Measurements from ENCODE around the gene COA8. TPM values are rescaled to one million over a fixed set of nuclear protein-coding genes. Genes with fewer than 3 reads are reported as not detected.

Gene COA8
- total RNA-seq, 4 donors from 2014 or later: 1.5 to 17.1 (median 15.2) TPM; not detected in 1

DNA sequence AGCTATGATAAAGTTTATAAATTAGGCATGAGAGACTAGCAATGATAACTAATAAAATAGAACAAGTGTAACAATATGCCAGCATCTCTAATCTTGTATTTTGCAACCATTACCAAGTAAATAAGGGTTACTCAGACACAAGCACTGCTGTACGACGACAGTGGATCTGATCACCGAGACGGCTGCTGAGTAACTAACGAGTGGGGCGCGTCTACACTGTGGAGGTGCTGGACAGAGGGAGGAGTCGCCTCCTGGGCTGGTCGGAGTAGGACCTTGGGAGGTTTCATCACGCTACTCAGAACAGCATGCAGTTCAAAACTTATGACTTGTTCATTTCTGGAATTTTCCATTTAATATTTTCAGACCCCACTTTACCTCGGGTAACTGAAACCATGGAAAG lies 18.4 kb downstream of the COA8 start:
- in situ Hi-C loops (cut with MboI; ENCODE audit: low pct_ligation_motif_present in 1 of 4, low pct_unique_long_range_greater_than_20kb in 1 of 4, low sequenced_read_pairs in 3 of 4) (loop anchor here in 1 of 4 donors (25.0 kb wide), 1 partner anchor 331 kb away; a partner anchor contains a TSS), intact Hi-C loops (cut with DNase I; ENCODE audit: low total_unique reads) (no loop called here)
- Histone ChIP-seq H3K9me3 (no peaks in the 10 kb centered on the region), H3K27me3 (no peaks in the 10 kb centered on the region), H3K4me3 (no peak overlapping the region), H3K36me3 (no peaks in the 10 kb centered on the region), H3K27ac (no peak overlapping the region), H3K4me1 (peaks cover 9 to 24% (median 19%) of the 10 kb centered on the region in 4 donors)
- TF ChIP-seq POLR2AphosphoS5 (IDR thresholded peaks at IDR 0.05) (no peak), POLR2A (IDR thresholded peaks at IDR 0.05) (no peak), EP300 (IDR thresholded peaks at IDR 0.05; ENCODE audit: low read depth) (no peak)
- TF ChIP-seq, protein P1, sequence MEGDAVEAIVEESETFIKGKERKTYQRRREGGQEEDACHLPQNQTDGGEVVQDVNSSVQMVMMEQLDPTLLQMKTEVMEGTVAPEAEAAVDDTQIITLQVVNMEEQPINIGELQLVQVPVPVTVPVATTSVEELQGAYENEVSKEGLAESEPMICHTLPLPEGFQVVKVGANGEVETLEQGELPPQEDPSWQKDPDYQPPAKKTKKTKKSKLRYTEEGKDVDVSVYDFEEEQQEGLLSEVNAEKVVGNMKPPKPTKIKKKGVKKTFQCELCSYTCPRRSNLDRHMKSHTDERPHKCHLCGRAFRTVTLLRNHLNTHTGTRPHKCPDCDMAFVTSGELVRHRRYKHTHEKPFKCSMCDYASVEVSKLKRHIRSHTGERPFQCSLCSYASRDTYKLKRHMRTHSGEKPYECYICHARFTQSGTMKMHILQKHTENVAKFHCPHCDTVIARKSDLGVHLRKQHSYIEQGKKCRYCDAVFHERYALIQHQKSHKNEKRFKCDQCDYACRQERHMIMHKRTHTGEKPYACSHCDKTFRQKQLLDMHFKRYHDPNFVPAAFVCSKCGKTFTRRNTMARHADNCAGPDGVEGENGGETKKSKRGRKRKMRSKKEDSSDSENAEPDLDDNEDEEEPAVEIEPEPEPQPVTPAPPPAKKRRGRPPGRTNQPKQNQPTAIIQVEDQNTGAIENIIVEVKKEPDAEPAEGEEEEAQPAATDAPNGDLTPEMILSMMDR (IDR thresholded peaks at IDR 0.05): no peak
- 88 to 91% methylated on average over 6 to 11 of the region's 11 CpGs for WGBS, 2 donors (ENCODE audit: low coverage in 1 of 2)
- DNase-seq: no peak

DNA sequence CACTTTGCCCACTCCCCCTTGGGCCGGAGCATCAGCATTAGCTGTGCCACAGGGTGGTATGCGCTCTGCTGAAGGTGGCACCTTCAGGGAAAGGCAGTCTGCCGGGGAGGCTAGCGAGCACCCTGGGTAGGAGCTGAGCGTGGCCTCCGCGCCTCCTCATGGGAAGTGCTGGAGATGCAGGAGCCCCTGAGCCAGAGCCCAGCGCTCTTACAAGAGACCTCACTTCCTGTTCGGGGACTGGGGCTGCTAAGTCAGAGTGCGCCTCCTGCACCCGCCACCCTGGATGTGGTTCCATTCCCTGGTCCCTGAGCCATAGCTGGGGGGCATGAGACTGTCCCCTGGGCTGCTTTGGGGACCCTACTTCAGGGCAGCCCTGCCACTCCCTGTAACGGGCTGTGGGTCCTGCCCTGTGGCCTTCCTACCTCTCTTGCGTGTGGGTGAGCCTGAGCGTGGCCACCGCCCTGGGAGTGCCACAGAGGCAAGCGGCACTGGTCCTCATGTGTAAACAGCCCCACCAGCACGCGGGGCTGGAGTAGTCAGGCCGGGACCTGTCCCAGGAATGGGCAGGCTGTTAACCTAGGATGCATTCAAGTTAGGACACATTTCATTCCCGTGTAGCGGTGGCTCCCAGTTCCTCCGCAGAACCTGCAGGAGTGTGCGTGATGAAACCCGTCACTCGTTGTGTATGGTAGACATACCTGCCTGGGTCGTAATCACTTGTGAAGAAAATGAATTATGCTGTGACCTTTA lies 19.4 kb downstream of the COA8 start:
- no peaks in the 10 kb centered on the region for H3K9me3 ChIP-seq
- H3K27me3 ChIP-seq: no peaks in the 10 kb centered on the region
- peaks cover 2 to 15% (median 11%) of the 10 kb centered on the region in 4 donors for H3K4me1 ChIP-seq
- peak overlapping the region; percentile 14 to 54 (median 39) for H3K27ac ChIP-seq
- in situ Hi-C loops (cut with MboI; ENCODE audit: low pct_ligation_motif_present in 1 of 4, low pct_unique_long_range_greater_than_20kb in 1 of 4, low sequenced_read_pairs in 3 of 4) (loop anchor here in 1 of 4 donors (25.0 kb wide), 1 partner anchor 330 kb away; a partner anchor contains a TSS), intact Hi-C loops (cut with DNase I; ENCODE audit: low total_unique reads) (no loop called here)
- DNase-seq: peak; percentile 68
- WGBS, 2 donors (ENCODE audit: low coverage in 1 of 2): 61 to 73% methylated on average over 3 to 22 of the region's 26 CpGs
- no peak for TF ChIP-seq EP300 (IDR thresholded peaks at IDR 0.05; ENCODE audit: low read depth)
- no peak for TF ChIP-seq POLR2AphosphoS5 (IDR thresholded peaks at IDR 0.05)
- TF ChIP-seq, protein P1 (IDR thresholded peaks at IDR 0.05): no peak
- TF ChIP-seq POLR2A (IDR thresholded peaks at IDR 0.05): no peak
- no peak overlapping the region for H3K4me3 ChIP-seq
- no peaks in the 10 kb centered on the region for H3K36me3 ChIP-seq

GRCh38 chr14:103584326-103584915 lies 21.7 kb downstream of the COA8 start:
- Histone ChIP-seq H3K4me1 (peaks cover 0 to 9% (median 7%) of the 10 kb centered on the region in 4 donors), H3K9me3 (no peaks in the 10 kb centered on the region), H3K27ac (no peak overlapping the region), H3K36me3 (peaks cover 0 to 6% (median 0%) of the 10 kb centered on the region in 4 donors), H3K27me3 (no peaks in the 10 kb centered on the region), H3K4me3 (no peak overlapping the region)
- in situ Hi-C loops (cut with MboI; ENCODE audit: low pct_ligation_motif_present in 1 of 4, low pct_unique_long_range_greater_than_20kb in 1 of 4, low sequenced_read_pairs in 3 of 4) (loop anchor here in 1 of 4 donors (25.0 kb wide), 1 partner anchor 328 kb away; a partner anchor contains a TSS), intact Hi-C loops (cut with DNase I; ENCODE audit: low total_unique reads) (no loop called here)
- no peak for DNase-seq
- 88 to 91% methylated on average over 5 to 11 of the region's 11 CpGs for WGBS, 2 donors (ENCODE audit: low coverage in 1 of 2)
- TF ChIP-seq POLR2A (IDR thresholded peaks at IDR 0.05): no peak
- TF ChIP-seq POLR2AphosphoS5 (IDR thresholded peaks at IDR 0.05): no peak
- TF ChIP-seq EP300 (IDR thresholded peaks at IDR 0.05; ENCODE audit: low read depth): no peak
- TF ChIP-seq, protein P1 (IDR thresholded peaks at IDR 0.05): no peak

DNA sequence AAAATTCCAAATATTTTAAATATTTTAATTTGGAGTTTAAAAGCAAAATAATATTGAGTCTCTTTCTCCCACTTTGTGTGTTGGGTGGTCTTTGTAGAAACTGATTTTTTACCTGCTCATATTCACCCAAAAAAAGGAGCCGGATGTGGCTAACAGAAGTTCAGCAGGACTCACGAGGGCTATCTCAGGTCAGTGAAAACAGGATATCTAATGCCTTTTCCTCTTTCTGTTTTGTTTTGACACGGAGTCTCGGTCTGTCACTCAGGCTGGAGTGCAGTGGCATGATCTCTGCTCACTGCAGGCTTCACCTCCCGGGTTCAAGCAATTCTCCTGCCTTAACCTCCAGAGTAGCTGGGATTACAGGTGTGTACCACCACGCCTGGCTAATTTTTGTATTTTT lies 30.8 kb downstream of the COA8 start:
- TF ChIP-seq, protein P1 (IDR thresholded peaks at IDR 0.05): no peak
- H3K9me3 ChIP-seq: no peaks in the 10 kb centered on the region
- WGBS, 2 donors (ENCODE audit: low coverage in 1 of 2): 69 to 85% methylated on average over 5 to 6 of the region's 6 CpGs
- in situ Hi-C loops (cut with MboI; ENCODE audit: low pct_ligation_motif_present in 1 of 4, low pct_unique_long_range_greater_than_20kb in 1 of 4, low sequenced_read_pairs in 3 of 4): loop anchor here in 1 of 4 donors (25.0 kb wide), 1 partner anchor 319 kb away; a partner anchor contains a TSS
- H3K36me3 ChIP-seq: peaks cover 0 to under 1% (median 0%) of the 10 kb centered on the region in 4 donors
- no peak overlapping the region for H3K4me3 ChIP-seq
- H3K27ac ChIP-seq: peak overlapping the region in 3 of 4 donors; percentile 23 to 54 (median 54)
- DNase-seq: no peak
- intact Hi-C loops (cut with DNase I; ENCODE audit: low total_unique reads): no loop called here
- peaks cover 0 to 10% (median 0%) of the 10 kb centered on the region in 4 donors for H3K4me1 ChIP-seq
- H3K27me3 ChIP-seq: no peaks in the 10 kb centered on the region

Data from transverse colon (tissue), 4 donors.